GM12878 (cell line): Measurements from ENCODE around the gene KLHL34. TPM values are rescaled to one million over a fixed set of nuclear protein-coding genes. Genes with fewer than 3 reads are reported as not detected.

Experiments
- IKZF2 ChIP-seq, 2 experiments: fragments of 450-650 bp; IDR thresholded peaks; 2 replicates each; pipeline ENCODE4 v1.6.1; 2017; ENCODE audit warnings: mild to moderate bottlenecking in 2 of 2, moderate library complexity in 2 of 2
- NR2C1 ChIP-seq: fragments of 450-650 bp; IDR thresholded peaks from 2 replicates; pipeline ENCODE4 v1.6.1; 2017; ENCODE audit warnings: antibody characterized with exemption, mild to moderate bottlenecking, moderate library complexity
- RAD21 ChIP-seq: IDR thresholded peaks from 2 replicates; pipeline ENCODE4 v1.6.1; 2011; ENCODE audit warnings: mild to moderate bottlenecking, low read depth, low read length, moderate library complexity; ENCODE audit not compliant: insufficient read depth
- RCOR1 ChIP-seq: conservative IDR thresholded peaks from 2 replicates; pipeline ENCODE4 v1.6.1; 2012; ENCODE audit warnings: low read depth, low read length, improper control_type of control experiment
- RELA ChIP-seq: fragments of 450-650 bp; IDR thresholded peaks from 2 replicates; pipeline ENCODE4 v1.8.0; 2014; ENCODE audit warnings: borderline replicate concordance; ENCODE audit not compliant: partially characterized antibody
- polyA plus RNA-seq, 11 experiments: library from polyadenylated mRNA; depleted of rRNA in 4 of 11; unstranded in 6 of 11; stranded (reverse) in 5 of 11; fragments of >200 nt; fragmentation: Nextera tagmentation in 4 of 11; fragmentation: Illumina TruSeq in 1 of 11; extraction: Ambion mirVana in 4 of 11; extraction: Trizol in 1 of 11; gene quantifications; 1 replicate in 1 of 11; 2 replicates in 10 of 11; pipeline versions ENCODE4 v1.2.1 to v1.2.3, GENCODE V29; 2011 to 2016; ENCODE audit warnings: inconsistent platforms in 2 of 11, missing spikeins in 2 of 11, low read depth in 1 of 11
- total RNA-seq, 4 experiments: library from RNA; depleted of rRNA in 3 of 4; stranded (reverse); fragments of >200 nt in 3 of 4; fragmentation: Illumina TruSeq in 1 of 4; extraction: Trizol in 1 of 4; gene quantifications; 2 replicates each; pipeline versions ENCODE4 v1.2.1 to v1.2.3, GENCODE V29; 2013 to 2021

The KLHL34 gene
- total and polyA plus RNA-seq, 10 of the 15 experiments (the other 5 are each of a cell fraction or from before 2014, with no cell fraction given) = not detected

GRCh38 chrX:21606002-21606401 is 52.1 kb downstream of the KLHL34 start (continued):
- TF ChIP-seq RAD21 = no peak
- no peak for TF ChIP-seq IKZF2 (IDR thresholded peaks at IDR 0.05)
- no peak for TF ChIP-seq NR2C1
- TF ChIP-seq RCOR1 = no peak
- no peak for TF ChIP-seq RELA

Other genes with a start within 250 kb of the KLHL34 start
- not detected in 2 replicates for gene SMPX, start 99.8 kb upstream of the KLHL34 start, total RNA-seq (2014; rRNA removed)
- not detected in 2 replicates for gene SMPX, start 99.8 kb upstream of the KLHL34 start, total RNA-seq (2014; rRNA removed; fragmentation: Illumina TruSeq; extraction: Trizol)
- gene SMPX, start 99.8 kb upstream of the KLHL34 start, total RNA-seq (2021) = not detected in 2 replicates
- gene SMPX, start 99.8 kb upstream of the KLHL34 start, polyA plus RNA-seq (2011; rRNA removed) = 0.08 TPM in 1 of 2 replicates, not detected in the other
- not detected in 2 replicates for gene SMPX, start 99.8 kb upstream of the KLHL34 start, polyA plus RNA-seq (2014; fragmentation: Illumina TruSeq; extraction: Trizol)
- not detected for gene SMPX, start 99.8 kb upstream of the KLHL34 start, polyA plus RNA-seq (2014; fragmentation: Nextera tagmentation; extraction: Ambion mirVana)
- 0.09 TPM in 1 of 2 replicates, not detected in the other for gene SMPX, start 99.8 kb upstream of the KLHL34 start, polyA plus RNA-seq (2014; rRNA removed)
- not detected for gene SMPX, start 99.8 kb upstream of the KLHL34 start, polyA plus RNA-seq (2016; fragmentation: Nextera tagmentation; extraction: Ambion mirVana)
- gene MBTPS2, start 181.3 kb upstream of the KLHL34 start, total RNA-seq (2014; rRNA removed) = 3.1 TPM in 2 replicates
- gene MBTPS2, start 181.3 kb upstream of the KLHL34 start, total RNA-seq (2014; rRNA removed; fragmentation: Illumina TruSeq; extraction: Trizol) = 2.6 and 3.1 TPM in 2 replicates
- gene MBTPS2, start 181.3 kb upstream of the KLHL34 start, total RNA-seq (2021) = 9.2 and 9.4 TPM in 2 replicates
- 10.6 and 13.4 TPM in 2 replicates for gene MBTPS2, start 181.3 kb upstream of the KLHL34 start, polyA plus RNA-seq (2011; rRNA removed)
- 8.6 and 9.9 TPM in 2 replicates for gene MBTPS2, start 181.3 kb upstream of the KLHL34 start, polyA plus RNA-seq (2014; fragmentation: Illumina TruSeq; extraction: Trizol)
- 1 to 10 TPM; 2.9 to 3.2 TPM for gene MBTPS2, start 181.3 kb upstream of the KLHL34 start, polyA plus RNA-seq (2014; fragmentation: Nextera tagmentation; extraction: Ambion mirVana)
- gene MBTPS2, start 181.3 kb upstream of the KLHL34 start, polyA plus RNA-seq (2014; rRNA removed) = 7.5 and 8.1 TPM in 2 replicates
- 10 to 100 TPM; 10.9 to 11.0 TPM for gene MBTPS2, start 181.3 kb upstream of the KLHL34 start, polyA plus RNA-seq (2016; fragmentation: Nextera tagmentation; extraction: Ambion mirVana)
- 1.0 and 1.1 TPM in 2 replicates for gene YY2, start 197.7 kb upstream of the KLHL34 start, total RNA-seq (2014; rRNA removed)
- 0.54 and 0.92 TPM in 2 replicates for gene YY2, start 197.7 kb upstream of the KLHL34 start, total RNA-seq (2014; rRNA removed; fragmentation: Illumina TruSeq; extraction: Trizol)
- 0.96 and 1.1 TPM in 2 replicates for gene YY2, start 197.7 kb upstream of the KLHL34 start, total RNA-seq (2021)
- 0.65 and 0.73 TPM in 2 replicates for gene YY2, start 197.7 kb upstream of the KLHL34 start, polyA plus RNA-seq (2011; rRNA removed)
- 0.84 and 0.98 TPM in 2 replicates for gene YY2, start 197.7 kb upstream of the KLHL34 start, polyA plus RNA-seq (2014; fragmentation: Illumina TruSeq; extraction: Trizol)
- gene YY2, start 197.7 kb upstream of the KLHL34 start, polyA plus RNA-seq (2014; fragmentation: Nextera tagmentation; extraction: Ambion mirVana) = under 1 TPM; 0.31 to 0.40 TPM
- 0.46 and 0.84 TPM in 2 replicates for gene YY2, start 197.7 kb upstream of the KLHL34 start, polyA plus RNA-seq (2014; rRNA removed)
- 1 to 10 TPM in 1 of 2 experiments, under 1 TPM in 1; 0.83 to 1.2 TPM for gene YY2, start 197.7 kb upstream of the KLHL34 start, polyA plus RNA-seq (2016; fragmentation: Nextera tagmentation; extraction: Ambion mirVana)